Ectodermal cell (in vitro differentiated cells): ENCODE results near the gene BAG5.

ENCODE experiments used
- H3K27ac ChIP-seq: 2 replicates; pipeline ENCODE4 v1.7.0; 2013; ENCODE audit warnings: mild to moderate bottlenecking, low read depth, low read length; ENCODE audit not compliant: insufficient read depth, poor library complexity, severe bottlenecking
- H3K27me3 ChIP-seq: 2 replicates; pipeline ENCODE4 v1.7.0; 2013; ENCODE audit warnings: mild to moderate bottlenecking, low read length; ENCODE audit not compliant: insufficient read depth, control insufficient read depth, poor library complexity, severe bottlenecking
- H3K36me3 ChIP-seq: one replicate; pipeline ENCODE4 v1.7.0; 2013; ENCODE audit warnings: low read length; ENCODE audit not compliant: control insufficient read depth, insufficient read depth
- H3K4me1 ChIP-seq: one replicate; pipeline ENCODE4 v1.7.0; 2013; ENCODE audit warnings: low read length; ENCODE audit not compliant: control insufficient read depth, insufficient read depth
- H3K4me3 ChIP-seq: 2 replicates; pipeline ENCODE4 v1.7.0; 2013; ENCODE audit warnings: low read depth, low read length, control low read depth; ENCODE audit not compliant: insufficient read depth
- H3K9me3 ChIP-seq: 2 replicates; pipeline ENCODE4 v1.7.0; 2013; ENCODE audit warnings: mild to moderate bottlenecking, low read length, moderate library complexity; ENCODE audit not compliant: control insufficient read depth
- WGBS, 2 experiments: methylation state at CpG; one replicate each; pipeline ENCODE4 v1.1.7; 2013; ENCODE audit warnings: missing lambda C conversion rate in 2 of 2; 5-methylcytosine and 5-hydroxymethylcytosine counted together

Gene BAG5

DNA sequence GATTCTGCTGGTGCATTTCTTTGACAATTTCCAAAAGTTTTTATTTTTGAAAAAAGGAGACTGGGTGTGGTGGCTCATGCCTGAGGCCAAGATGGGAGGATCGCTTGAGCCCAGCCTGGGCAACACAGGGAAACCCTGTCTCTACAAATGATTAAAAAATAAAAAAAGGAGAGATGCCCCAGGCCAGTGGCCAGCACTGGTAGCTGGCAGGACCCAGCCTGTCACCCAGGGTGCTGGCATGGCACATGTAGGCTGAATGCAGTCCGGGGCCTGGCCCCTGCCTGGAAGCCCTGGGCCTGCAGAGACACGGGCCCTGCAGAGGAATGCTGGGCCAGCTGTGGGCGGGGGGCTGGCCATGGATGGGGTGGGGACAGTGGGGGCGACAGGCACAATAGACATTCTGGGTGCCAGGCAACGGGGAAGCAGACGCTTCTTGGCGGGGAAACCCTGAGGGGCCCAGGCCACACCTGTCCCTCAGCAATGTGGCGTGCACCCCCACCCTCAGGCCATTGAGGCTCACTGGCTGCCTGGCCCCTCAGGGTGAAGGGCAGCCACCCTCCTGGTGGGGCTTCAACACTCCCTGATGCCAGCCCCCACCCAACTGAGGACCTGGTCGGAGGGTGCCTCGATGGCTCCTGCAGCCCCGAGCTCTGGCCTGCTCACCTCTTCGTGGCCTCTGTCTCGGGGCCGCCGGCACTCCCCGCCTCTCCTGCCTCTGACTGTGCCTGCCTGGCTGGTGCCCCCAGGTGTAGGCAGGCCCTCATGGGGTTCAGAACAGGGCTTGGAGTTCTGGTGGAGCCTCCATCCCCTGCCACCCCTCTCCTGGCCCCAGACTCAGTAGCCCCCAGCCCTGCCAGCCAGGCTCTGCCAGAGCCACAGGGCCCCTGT, 21.4 kb downstream of the BAG5 start:
- WGBS, 2 experiments = 78 to 79% methylated on average over 17 of the region's 17 CpGs
- no peaks in the 10 kb centered on the region for H3K9me3 ChIP-seq

DNA sequence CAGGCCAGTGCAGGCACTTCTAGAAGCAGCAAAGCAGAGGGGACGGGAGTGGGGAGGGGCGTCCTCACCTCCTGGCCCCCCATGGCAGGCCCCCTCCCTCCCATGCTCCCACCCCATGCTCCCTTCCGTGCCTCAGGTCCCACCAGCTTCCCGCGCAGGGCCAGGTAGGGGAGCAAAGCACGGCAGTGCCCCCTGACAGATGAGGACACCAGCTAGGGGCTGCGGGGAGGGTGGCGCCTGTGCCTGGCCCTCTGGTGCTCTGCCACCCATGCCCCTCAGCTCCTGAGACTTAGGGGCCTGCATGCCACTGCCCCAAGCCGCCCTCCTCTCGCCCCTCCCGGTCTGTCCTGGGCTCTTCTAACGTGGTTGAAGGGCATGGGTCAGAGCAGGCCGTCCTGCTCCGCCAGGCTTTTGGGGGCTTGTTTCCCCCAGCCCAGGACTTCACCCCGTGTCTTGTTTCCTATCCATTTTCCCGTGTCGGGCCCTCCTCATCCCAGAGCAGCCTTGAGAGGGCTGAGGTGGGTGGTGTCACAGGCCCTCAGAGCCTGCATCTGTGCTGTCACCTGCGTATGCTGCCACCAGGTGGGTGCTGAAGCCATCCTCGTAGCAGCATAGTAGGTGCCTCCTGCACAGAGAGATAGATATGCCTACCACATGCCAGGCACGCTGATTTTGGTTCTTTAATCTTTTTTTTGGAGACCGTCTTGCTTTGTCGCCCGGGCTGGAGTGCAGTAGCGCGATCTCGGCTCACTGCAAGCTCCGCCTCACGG, 23.2 kb downstream of the BAG5 start:
- Histone ChIP-seq H3K9me3 (no peaks in the 10 kb centered on the region), H3K27ac (peak overlapping the region; percentile 8), H3K36me3 (no peaks in the 10 kb centered on the region), H3K27me3 (no peaks in the 10 kb centered on the region), H3K4me3 (no peak overlapping the region), H3K4me1 (peaks cover 42% of the 10 kb centered on the region)
- WGBS, 2 experiments = 86 to 88% methylated on average over 28 of the region's 28 CpGs

More for the DNA sequence above, 21.4 kb downstream of the BAG5 start:
- H3K27ac ChIP-seq = peak overlapping the region; percentile 2
- H3K4me3 ChIP-seq = no peak overlapping the region
- H3K4me1 ChIP-seq = peaks cover 52% of the 10 kb centered on the region
- H3K36me3 ChIP-seq = no peaks in the 10 kb centered on the region
- H3K27me3 ChIP-seq = no peaks in the 10 kb centered on the region

DNA sequence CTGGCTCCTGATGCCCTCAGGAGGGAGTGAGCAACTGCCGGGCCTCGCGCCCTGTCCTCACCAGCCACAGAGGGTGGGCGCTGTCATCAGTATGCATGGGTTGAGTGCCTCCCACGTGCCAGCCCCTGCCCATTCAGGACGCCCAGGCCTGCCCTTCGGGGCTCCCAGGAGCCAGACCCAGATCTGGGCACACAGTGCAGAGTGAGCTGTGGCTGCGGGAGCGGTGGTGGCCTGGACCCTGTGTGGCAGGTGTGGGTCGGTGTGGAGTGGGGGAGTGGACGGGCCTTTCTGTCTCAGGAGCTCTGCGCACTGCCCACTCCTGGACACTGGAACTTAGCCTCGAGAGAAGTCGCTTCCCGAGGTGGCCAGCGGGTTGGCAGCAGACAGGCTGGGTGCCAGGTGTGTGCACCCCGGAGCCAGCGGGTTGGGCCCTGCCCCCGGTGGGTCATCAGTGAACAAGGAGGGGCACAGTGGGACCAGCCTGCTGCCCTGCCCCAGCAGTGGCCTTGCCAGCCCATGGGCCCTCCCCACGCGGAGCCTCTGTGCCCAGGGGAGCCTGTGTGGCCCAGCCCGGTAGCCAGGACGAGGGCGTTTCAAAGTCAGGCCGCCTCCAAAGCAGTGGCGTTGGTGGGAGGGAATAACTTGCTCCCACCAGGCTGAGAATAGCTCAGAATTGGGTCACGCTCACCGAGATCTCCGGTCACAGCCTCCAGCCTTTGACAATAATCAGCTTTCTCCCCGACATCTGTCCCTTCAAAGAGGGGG, 24.0 kb downstream of the BAG5 start:
- 87% methylated on average over 30 of the region's 30 CpGs for WGBS, 2 experiments
- Histone ChIP-seq H3K4me3 (no peak overlapping the region), H3K4me1 (peaks cover 34% of the 10 kb centered on the region), H3K27me3 (no peaks in the 10 kb centered on the region), H3K36me3 (no peaks in the 10 kb centered on the region), H3K27ac (peak overlapping the region; percentile 8), H3K9me3 (no peaks in the 10 kb centered on the region)

DNA sequence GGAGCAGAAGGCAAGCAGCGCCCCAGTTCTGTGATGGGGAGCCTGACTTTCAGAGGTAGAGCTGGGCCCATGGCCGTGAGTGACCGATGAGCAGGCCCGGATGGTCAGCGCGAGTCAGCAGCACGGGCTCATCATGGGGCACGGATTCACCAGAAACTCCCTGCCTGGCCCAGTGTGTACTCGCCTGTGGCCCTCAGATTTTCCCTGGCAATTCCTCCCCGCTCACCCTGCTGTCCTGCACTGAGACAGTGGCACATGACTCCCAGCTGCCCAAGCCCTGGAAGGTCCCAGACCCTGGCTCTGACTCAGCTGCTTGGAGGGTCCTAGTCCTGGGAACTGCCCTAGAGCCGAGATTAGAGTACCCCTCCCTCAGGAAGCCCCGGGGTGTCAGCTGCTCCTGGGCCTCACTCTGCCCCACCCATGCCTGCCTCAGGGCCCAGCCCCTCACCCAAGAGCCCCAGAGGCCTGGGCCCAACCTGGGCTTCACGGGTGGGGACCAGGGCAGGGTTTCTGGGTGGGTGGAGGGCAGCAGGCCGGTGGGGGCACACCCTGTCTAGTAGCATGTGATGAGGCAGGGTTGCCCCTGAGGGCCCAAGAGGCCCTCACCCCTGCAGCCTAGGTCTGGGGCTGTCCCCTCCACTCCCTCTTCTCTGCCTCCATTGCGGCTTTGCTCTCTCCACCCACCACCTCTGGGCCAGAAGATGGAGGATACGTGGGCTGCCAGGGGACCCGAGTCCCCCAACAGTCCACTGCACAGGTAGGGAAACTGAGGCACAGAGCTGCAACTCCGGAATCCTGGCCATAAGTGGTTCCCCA, 25.1 kb downstream of the BAG5 start:
- WGBS, 2 experiments = 80% methylated on average over 18 of the region's 18 CpGs
- Histone ChIP-seq H3K36me3 (no peaks in the 10 kb centered on the region), H3K27ac (no peak overlapping the region), H3K4me3 (no peak overlapping the region), H3K4me1 (peaks cover 27% of the 10 kb centered on the region), H3K9me3 (no peaks in the 10 kb centered on the region), H3K27me3 (no peaks in the 10 kb centered on the region)

DNA sequence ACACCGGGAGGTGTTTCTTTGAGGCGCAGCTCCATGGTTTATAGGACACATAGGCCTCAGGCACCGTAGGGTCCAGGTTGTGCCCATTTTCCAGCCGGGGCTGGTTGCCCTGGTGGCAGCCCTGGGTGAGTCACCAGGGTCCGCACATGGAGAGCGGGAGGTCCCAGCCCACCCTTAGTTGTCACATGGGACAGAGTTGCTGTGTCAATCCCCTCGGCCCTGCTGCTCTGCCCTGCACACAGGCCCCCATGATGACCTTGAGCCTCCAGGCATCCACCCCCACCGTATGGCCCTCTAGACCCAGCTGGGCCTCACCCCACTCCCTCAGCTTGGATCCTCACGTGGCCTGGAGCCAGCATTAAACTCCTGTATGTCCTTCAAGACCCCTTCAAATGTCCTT, 25.8 kb downstream of the BAG5 start:
- no peaks in the 10 kb centered on the region for H3K36me3 ChIP-seq
- no peak overlapping the region for H3K4me3 ChIP-seq
- no peaks in the 10 kb centered on the region for H3K27me3 ChIP-seq
- no peak overlapping the region for H3K27ac ChIP-seq
- peaks cover 20% of the 10 kb centered on the region for H3K4me1 ChIP-seq
- H3K9me3 ChIP-seq = no peaks in the 10 kb centered on the region
- 89 to 91% methylated on average over 9 of the region's 9 CpGs for WGBS, 2 experiments

DNA sequence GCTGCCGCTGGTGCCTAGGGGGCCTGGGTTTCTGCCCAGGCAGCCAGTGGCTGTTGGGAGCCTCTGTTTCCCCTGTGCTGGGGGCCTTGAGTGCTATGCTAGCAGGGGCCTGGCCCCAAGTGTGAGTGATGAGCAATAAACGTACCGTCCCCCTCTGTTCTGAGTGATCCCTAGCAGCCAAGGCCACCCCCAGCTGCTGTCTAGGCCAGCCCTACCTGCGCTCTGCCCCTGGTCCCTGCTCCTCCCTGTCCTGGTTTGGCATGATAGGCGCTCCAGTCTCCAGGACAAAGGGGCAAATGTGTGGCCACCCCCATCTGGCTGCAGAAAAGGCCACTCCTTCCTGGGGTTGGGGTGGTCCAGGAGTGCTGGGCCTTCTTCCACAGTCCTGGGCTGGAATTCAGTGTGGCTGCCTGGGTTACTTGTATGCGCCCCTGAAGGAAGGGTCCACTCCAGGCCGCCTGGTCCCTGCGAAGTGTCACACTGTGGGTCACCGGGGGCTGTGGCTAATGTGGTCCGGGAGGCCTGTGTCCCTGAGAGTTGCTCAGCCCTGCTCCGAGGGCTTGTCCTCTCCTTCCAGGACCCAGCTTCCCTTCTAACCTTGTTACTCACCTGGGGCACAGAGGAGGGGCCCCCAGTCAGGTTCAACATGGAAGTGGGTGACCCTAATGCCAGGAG, 26.4 kb downstream of the BAG5 start:
- Histone ChIP-seq H3K9me3 (no peaks in the 10 kb centered on the region), H3K27ac (no peak overlapping the region), H3K36me3 (no peaks in the 10 kb centered on the region), H3K4me1 (peaks cover 13% of the 10 kb centered on the region), H3K4me3 (no peak overlapping the region), H3K27me3 (no peaks in the 10 kb centered on the region)
- 92 to 94% methylated on average over 11 of the region's 11 CpGs for WGBS, 2 experiments

DNA sequence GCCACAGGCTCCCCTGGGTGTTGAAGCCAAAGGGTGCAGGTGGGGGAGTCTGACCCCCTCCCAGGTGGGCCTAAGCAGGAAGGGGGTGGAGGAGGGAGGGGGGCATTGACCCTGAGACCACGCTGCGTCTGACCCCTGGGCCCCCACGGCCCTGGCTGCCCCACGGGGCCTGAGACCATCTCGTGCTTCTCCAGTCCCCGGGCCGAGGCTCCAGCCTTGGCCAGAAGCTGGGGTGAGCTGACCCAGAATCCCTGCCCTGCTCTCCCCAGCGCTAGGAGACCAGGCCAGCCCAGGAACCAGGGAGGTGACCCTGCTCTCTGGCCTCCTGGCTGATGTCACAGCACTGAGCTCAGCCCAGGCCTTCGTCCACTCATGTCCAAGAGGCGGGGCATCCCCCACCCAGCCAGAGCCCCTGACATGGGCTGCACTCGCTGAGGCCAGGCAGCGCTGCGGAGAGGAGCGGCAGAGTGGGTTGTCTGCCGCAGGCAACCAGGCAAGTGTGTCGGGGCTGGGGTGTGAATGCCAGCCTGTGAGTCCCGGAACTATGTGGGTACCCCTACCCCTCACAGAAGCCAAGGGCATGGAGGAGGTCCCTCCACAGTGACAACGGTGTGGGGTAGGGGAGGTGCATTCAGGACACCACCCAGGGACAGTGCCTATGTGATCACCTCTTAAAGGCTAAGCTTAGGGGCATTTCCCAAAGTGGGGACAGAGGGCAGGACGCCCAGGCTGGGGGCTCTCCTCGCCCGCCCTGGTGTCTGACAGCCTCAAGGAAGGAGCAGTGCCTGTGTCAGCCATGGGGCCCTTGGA, 27.2 kb downstream of the BAG5 start:
- Histone ChIP-seq H3K4me3 (no peak overlapping the region), H3K36me3 (no peaks in the 10 kb centered on the region), H3K9me3 (no peaks in the 10 kb centered on the region), H3K4me1 (peaks cover 6% of the 10 kb centered on the region), H3K27me3 (no peaks in the 10 kb centered on the region), H3K27ac (no peak overlapping the region)
- 94 to 95% methylated on average over 21 of the region's 21 CpGs for WGBS, 2 experiments

DNA sequence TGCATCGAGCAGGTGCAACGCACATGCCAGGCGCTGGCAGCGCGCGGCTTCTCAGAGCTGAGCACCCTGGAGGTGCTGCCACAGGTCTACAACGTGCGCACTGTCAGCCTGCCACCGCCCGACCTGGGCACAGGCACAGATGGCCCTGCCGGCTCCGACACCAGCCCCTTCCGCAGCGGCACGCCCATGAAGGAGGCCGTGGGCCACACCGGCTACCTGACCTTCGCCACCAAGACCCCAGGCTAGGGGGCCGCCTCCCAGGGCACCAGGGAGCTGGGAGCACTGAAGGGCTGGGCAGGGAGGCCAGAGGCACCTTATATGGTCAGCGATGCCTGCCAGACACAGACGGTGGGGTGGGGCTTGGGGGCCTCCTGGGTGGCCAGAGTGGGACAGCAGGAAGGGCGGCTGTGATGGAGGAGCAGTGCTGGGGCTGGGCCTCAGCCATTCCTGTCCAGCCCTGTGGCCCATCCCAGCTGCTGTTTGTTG, 27.8 kb downstream of the BAG5 start:
- Histone ChIP-seq H3K27ac (no peak overlapping the region), H3K9me3 (no peaks in the 10 kb centered on the region), H3K36me3 (no peaks in the 10 kb centered on the region), H3K27me3 (no peaks in the 10 kb centered on the region), H3K4me3 (no peak overlapping the region), H3K4me1 (peaks cover 10% of the 10 kb centered on the region)
- WGBS, 2 experiments = 93 to 95% methylated on average over 22 of the region's 22 CpGs
